Astrocyte (in vitro differentiated cells and primary cell): ENCODE measurements around the gene SLC1A1.

Experiments
- CTCF ChIP-seq: IDR thresholded peaks from 2 replicates; pipeline ENCODE4 v1.5.1; 2011; ENCODE audit warnings: low read depth, mild to moderate bottlenecking, inconsistent platforms, low read length, moderate library complexity; ENCODE audit not compliant: insufficient read depth
- EZH2 ChIP-seq: IDR thresholded peaks from 2 replicates; pipeline ENCODE4 v1.6.1; 2012; ENCODE audit warnings: mild to moderate bottlenecking, low read length, inconsistent platforms; ENCODE audit not compliant: insufficient read depth

DNA sequence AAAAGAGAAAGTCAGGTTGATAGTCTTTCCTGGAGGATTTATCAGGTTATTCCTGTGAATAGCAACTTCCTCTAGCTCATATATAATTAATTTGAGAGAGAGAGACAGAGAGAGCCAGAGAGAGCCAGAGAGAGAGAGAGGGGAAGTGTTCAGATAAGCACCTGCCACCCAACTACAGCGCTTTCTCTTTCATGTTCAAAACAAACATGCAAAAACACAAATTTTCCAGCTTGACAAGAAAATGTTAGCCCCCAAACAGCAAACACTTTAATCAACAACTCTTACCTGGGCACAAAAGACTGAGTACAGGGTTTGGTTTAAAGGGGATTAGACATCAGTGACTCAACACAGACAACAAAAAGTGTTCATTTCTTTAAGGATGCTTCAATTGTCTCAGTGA lies 110.1 kb downstream of the SLC1A1 start:
- TF ChIP-seq CTCF (no peak), EZH2 (no peak)
